IgD-negative memory B cell (primary cell): ENCODE data around the gene VPS9D1. TPM values are rescaled to one million over a fixed set of nuclear protein-coding genes. Genes with fewer than 3 reads are reported as not detected.

Experiments used
- H3K27ac Mint-ChIP-seq, 3 donors: one replicate each; pipeline ENCODE4 v1.8.0; 2020 to 2022; ENCODE audit warnings: mild to moderate bottlenecking in 3 of 3, mixed read lengths in 3 of 3, moderate library complexity in 1 of 3
- H3K27me3 Mint-ChIP-seq: one replicate; pipeline ENCODE4 v1.8.0; 2021; ENCODE audit warnings: mixed read lengths
- H3K36me3 Mint-ChIP-seq: one replicate; pipeline ENCODE4 v1.8.0; 2020; ENCODE audit warnings: mild to moderate bottlenecking, mixed read lengths
- H3K4me1 Mint-ChIP-seq, 3 donors: one replicate each; pipeline ENCODE4 v1.8.0; 2020 to 2022; ENCODE audit warnings: mixed read lengths in 3 of 3, mild to moderate bottlenecking in 1 of 3
- H3K4me3 Mint-ChIP-seq, 4 donors: one replicate each; pipeline ENCODE4 v1.8.0; 2020 to 2022; ENCODE audit warnings: mild to moderate bottlenecking in 4 of 4, mixed read lengths in 4 of 4, moderate library complexity in 3 of 4
- H3K9me3 Mint-ChIP-seq, 3 donors: one replicate each; pipeline ENCODE4 v1.8.0; 2020 to 2021; ENCODE audit warnings: mixed read lengths in 3 of 3, mild to moderate bottlenecking in 1 of 3
- polyA plus RNA-seq: library from polyadenylated mRNA; unstranded; fragments of 300-500 nt; fragmentation: Illumina TruSeq; gene quantifications from one replicate; pipeline ENCODE4 v1.2.3, GENCODE V29; 2021

VPS9D1 gene
- polyA plus RNA-seq, 1 donor from 2014 or later, result 1.6 TPM

- peaks cover 15 to 22% (median 20%) of the 10 kb centered on the region in 3 donors for H3K4me1 Mint-ChIP-seq
- H3K27me3 Mint-ChIP-seq, result no peaks in the 10 kb centered on the region
- peak overlapping the region; percentile 95 to 99 (median 96) for H3K27ac Mint-ChIP-seq
- peaks cover 4% of the 10 kb centered on the region for H3K36me3 Mint-ChIP-seq
- H3K9me3 Mint-ChIP-seq, result no peaks in the 10 kb centered on the region
- peak overlapping the region; percentile 92 to 98 (median 94) for H3K4me3 Mint-ChIP-seq
Observed at GRCh38 chr16:89722392-89723278, 1.9 kb upstream of the VPS9D1 start.

- Mint-ChIP-seq H3K27me3 (no peaks in the 10 kb centered on the region), H3K27ac (peak overlapping the region; percentile 95 to 99 (median 96)), H3K4me3 (peak overlapping the region; percentile 92 to 98 (median 94)), H3K9me3 (no peaks in the 10 kb centered on the region), H3K36me3 (peaks cover 4% of the 10 kb centered on the region), H3K4me1 (peaks cover 15 to 19% (median 17%) of the 10 kb centered on the region in 3 donors)
Observed at GRCh38 chr16:89721546-89722391, 1.1 kb upstream of the VPS9D1 start.

DNA sequence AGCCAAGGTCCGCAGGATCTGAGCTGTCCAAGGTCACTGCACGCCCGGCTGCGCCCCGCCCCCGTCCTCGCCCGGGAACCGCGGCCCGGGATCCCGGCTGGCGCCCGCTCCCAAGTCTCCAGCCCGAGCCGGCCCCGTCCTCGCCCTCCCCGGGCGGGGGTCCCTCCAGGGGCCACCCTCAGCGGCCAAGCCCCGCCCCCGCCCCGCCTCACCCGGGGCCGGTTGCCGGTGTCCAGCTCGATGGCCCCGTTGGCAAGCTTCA is 216 bp downstream of the VPS9D1 start:
- peak overlapping the region in 2 of 3 donors; percentile 63 to 92 for H3K27ac Mint-ChIP-seq
- peaks cover 4% of the 10 kb centered on the region for H3K36me3 Mint-ChIP-seq
- H3K9me3 Mint-ChIP-seq, result no peaks in the 10 kb centered on the region
- H3K4me3 Mint-ChIP-seq, result peak overlapping the region in 3 of 4 donors; percentile 74 to 92 (median 75)
- peaks cover 15 to 19% (median 17%) of the 10 kb centered on the region in 3 donors for H3K4me1 Mint-ChIP-seq
- no peaks in the 10 kb centered on the region for H3K27me3 Mint-ChIP-seq

DNA sequence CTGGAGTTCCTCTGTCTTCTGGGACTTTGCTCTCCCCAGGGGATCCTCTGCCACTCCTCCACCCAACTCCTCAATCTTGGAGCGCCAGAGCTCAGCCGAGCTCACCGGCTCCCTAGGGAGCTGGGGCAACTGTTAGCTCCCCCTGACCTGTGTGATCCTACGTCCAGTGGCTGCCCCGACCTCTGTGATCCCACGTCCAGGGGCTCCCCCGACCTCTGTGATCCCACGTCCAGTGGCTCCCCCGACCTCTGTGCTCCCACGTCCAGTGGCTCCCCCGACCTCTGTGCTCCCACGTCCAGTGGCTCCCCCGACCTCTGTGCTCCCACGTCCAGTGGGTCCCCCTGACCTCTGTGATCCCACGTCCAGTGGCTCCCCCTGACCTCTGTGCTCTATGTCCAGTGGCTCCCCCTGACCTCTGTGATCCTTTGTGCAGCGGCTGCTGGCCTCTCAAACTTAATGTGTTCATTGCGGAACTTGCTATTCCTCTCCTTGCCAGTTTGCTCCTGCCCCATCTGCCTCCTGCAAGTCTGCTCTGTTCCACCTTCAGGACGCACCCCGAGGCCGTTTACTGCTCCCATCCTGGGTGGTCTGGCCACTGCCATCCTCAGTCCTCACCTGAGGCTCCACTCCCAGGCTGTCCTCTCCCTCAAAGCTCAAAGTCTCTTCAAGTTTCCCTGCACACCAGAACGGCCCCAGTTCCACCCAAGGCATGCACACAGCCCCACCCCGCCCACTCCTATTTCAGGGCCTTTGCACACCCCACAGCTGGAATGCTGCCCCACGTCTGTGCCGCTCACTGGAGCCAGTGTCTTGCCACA is 2.8 kb downstream of the VPS9D1 start:
- peaks cover 3% of the 10 kb centered on the region for H3K36me3 Mint-ChIP-seq

GRCh38 chr16:89716916-89717687 is 3.6 kb downstream of the VPS9D1 start:
- Mint-ChIP-seq H3K9me3 (no peaks in the 10 kb centered on the region), H3K27ac (no peak overlapping the region), H3K4me1 (peaks cover 6 to 11% (median 9%) of the 10 kb centered on the region in 3 donors), H3K4me3 (no peak overlapping the region), H3K36me3 (no peaks in the 10 kb centered on the region), H3K27me3 (no peaks in the 10 kb centered on the region)

More for the DNA sequence above, 2.8 kb downstream of the VPS9D1 start:
- Mint-ChIP-seq H3K4me1 (peaks cover 9 to 17% (median 13%) of the 10 kb centered on the region in 3 donors), H3K27me3 (no peaks in the 10 kb centered on the region), H3K9me3 (no peaks in the 10 kb centered on the region), H3K27ac (peak overlapping the region in 1 of 3 donors; percentile 76), H3K4me3 (peak overlapping the region in 2 of 4 donors; percentile 25 to 92)

DNA sequence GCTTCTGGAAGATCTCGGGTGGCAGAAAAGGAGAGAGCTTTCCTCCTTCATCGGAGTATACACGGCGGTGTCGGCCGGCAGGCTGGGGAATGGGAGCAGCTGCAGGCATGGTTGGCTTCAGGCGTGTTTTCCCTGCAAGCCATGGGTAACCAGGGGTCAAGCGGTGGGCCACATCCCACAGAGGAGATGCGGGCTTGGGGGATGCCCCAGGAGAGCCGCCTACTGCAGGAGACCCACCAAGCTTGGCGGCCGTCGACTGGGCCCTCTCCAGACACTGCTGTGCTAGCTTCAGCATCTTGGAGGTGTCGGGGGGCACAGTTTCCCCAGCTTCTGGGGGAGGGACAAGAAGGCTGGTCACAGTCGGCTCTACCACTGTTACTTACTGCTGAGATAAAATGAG is 4.2 kb downstream of the VPS9D1 start:
- Mint-ChIP-seq H3K27ac (no peak overlapping the region), H3K4me3 (no peak overlapping the region), H3K27me3 (no peaks in the 10 kb centered on the region), H3K36me3 (no peaks in the 10 kb centered on the region), H3K4me1 (peaks cover 6 to 11% (median 9%) of the 10 kb centered on the region in 3 donors), H3K9me3 (no peaks in the 10 kb centered on the region)

- Mint-ChIP-seq H3K4me1 (peaks cover 0 to 5% (median 2%) of the 10 kb centered on the region in 3 donors), H3K27me3 (no peaks in the 10 kb centered on the region), H3K36me3 (no peaks in the 10 kb centered on the region), H3K9me3 (no peaks in the 10 kb centered on the region), H3K4me3 (peak overlapping the region; percentile 9 to 86 (median 71)), H3K27ac (no peak overlapping the region)
Observed at GRCh38 chr16:89712274-89712781, 8.4 kb downstream of the VPS9D1 start.

GRCh38 chr16:89711601-89712273 is 9.0 kb downstream of the VPS9D1 start:
- Mint-ChIP-seq H3K36me3 (no peaks in the 10 kb centered on the region), H3K27me3 (no peaks in the 10 kb centered on the region), H3K4me1 (peaks cover 0 to 5% (median 2%) of the 10 kb centered on the region in 3 donors), H3K27ac (no peak overlapping the region), H3K9me3 (no peaks in the 10 kb centered on the region), H3K4me3 (peak overlapping the region in 3 of 4 donors; percentile 67 to 75 (median 74))

GRCh38 chr16:89710709-89711564 is 9.8 kb downstream of the VPS9D1 start:
- Mint-ChIP-seq H3K36me3 (no peaks in the 10 kb centered on the region), H3K9me3 (no peaks in the 10 kb centered on the region), H3K4me3 (no peak overlapping the region), H3K4me1 (peaks cover 3 to 8% (median 8%) of the 10 kb centered on the region in 3 donors), H3K27me3 (no peaks in the 10 kb centered on the region), H3K27ac (no peak overlapping the region)

GRCh38 chr16:89709716-89710432 is 10.8 kb downstream of the VPS9D1 start:
- Mint-ChIP-seq H3K27ac (peak overlapping the region in 1 of 3 donors; percentile 25), H3K36me3 (no peaks in the 10 kb centered on the region), H3K27me3 (no peaks in the 10 kb centered on the region), H3K4me1 (peaks cover 3 to 11% (median 6%) of the 10 kb centered on the region in 3 donors), H3K4me3 (peak overlapping the region in 2 of 4 donors; percentile 18 to 88), H3K9me3 (no peaks in the 10 kb centered on the region)

GRCh38 chr16:89709166-89709565 is 11.5 kb downstream of the VPS9D1 start:
- no peaks in the 10 kb centered on the region for H3K27me3 Mint-ChIP-seq
- H3K27ac Mint-ChIP-seq, result peak overlapping the region in 1 of 3 donors; percentile 25
- peaks cover 3 to 9% (median 4%) of the 10 kb centered on the region in 3 donors for H3K4me1 Mint-ChIP-seq
- no peaks in the 10 kb centered on the region for H3K9me3 Mint-ChIP-seq
- peak overlapping the region in 1 of 4 donors; percentile 37 for H3K4me3 Mint-ChIP-seq
- no peaks in the 10 kb centered on the region for H3K36me3 Mint-ChIP-seq

DNA sequence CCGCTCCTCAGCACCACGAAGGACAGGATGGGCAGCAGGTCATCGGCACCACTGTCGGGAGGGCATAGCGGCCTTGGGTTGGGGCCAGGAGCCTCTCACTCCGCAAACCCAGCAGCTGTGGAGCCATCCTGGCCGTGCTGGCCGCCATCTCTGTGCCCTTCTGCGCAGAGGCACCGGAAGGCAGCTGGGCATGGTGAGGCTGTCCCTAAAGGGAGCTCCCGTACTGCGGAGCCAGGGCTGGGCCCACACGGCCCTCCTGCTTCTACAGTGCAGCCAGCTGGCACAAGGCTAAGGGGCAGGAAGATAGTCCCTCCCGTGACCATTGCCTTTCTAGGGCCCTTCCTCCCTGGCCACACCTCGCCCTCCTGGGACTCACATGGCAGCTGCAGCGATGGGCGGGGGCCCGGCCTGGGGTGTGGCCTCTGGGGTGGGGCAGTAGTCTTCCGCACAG is 12.2 kb downstream of the VPS9D1 start:
- H3K27ac Mint-ChIP-seq, result no peak overlapping the region
- peaks cover 3 to 9% (median 4%) of the 10 kb centered on the region in 3 donors for H3K4me1 Mint-ChIP-seq
- no peaks in the 10 kb centered on the region for H3K27me3 Mint-ChIP-seq
- H3K9me3 Mint-ChIP-seq, result no peaks in the 10 kb centered on the region
- no peak overlapping the region for H3K4me3 Mint-ChIP-seq
- no peaks in the 10 kb centered on the region for H3K36me3 Mint-ChIP-seq
